PFSK-1 (cell line): ENCODE results near the gene NECAB2.

Source experiments
- FOXP2 ChIP-seq: optimal IDR thresholded peaks from 2 replicates; pipeline ENCODE3; 2011; ENCODE audit warnings: borderline replicate concordance, control low read depth, inconsistent platforms; ENCODE audit not compliant: insufficient read depth; ENCODE audit errors: extremely low read length, extremely low read depth
- POLR2AphosphoS5 ChIP-seq: IDR thresholded peaks from 2 replicates; pipeline ENCODE4 v1.6.1; 2012; ENCODE audit warnings: low read depth, mild to moderate bottlenecking, control low read depth, low read length, moderate library complexity
- REST ChIP-seq, 2 experiments: IDR thresholded peaks; 2 replicates each; pipeline versions ENCODE4 v1.6.1 to v1.8.0; 2011 to 2012; ENCODE audit warnings: low read depth in 2 of 2, low read length in 2 of 2, control low read depth in 1 of 2, inconsistent platforms in 1 of 2, mild to moderate bottlenecking in 1 of 2, moderate library complexity in 1 of 2; ENCODE audit not compliant: insufficient read depth in 1 of 2
- SIN3A ChIP-seq: IDR thresholded peaks from 2 replicates; pipeline ENCODE4 v1.6.1; 2012; ENCODE audit warnings: mild to moderate bottlenecking, low read length, moderate library complexity, borderline replicate concordance; ENCODE audit not compliant: insufficient read depth
- TAF1 ChIP-seq: IDR thresholded peaks from 2 replicates; pipeline ENCODE4 v1.6.1; 2012; ENCODE audit warnings: low read length, control low read depth, borderline replicate concordance; ENCODE audit not compliant: insufficient read depth

Gene NECAB2

GRCh38 chr16:84036982-84037425, 69.0 kb downstream of the NECAB2 start:
- TF ChIP-seq REST (IDR thresholded peaks at IDR 0.05; ENCODE audit: insufficient read depth in 1 of 2, low read depth in 2 of 2, low read length in 2 of 2) (no peak), POLR2AphosphoS5 (no peak), SIN3A (no peak), TAF1 (no peak), FOXP2 (no peak)

- TF ChIP-seq SIN3A (no peak), TAF1 (no peak), POLR2AphosphoS5 (no peak), FOXP2 (no peak), REST (IDR thresholded peaks at IDR 0.05; ENCODE audit: insufficient read depth in 1 of 2, low read depth in 2 of 2, low read length in 2 of 2) (no peak)
These were observed 70.4 kb downstream of the NECAB2 start for GRCh38 chr16:84038469-84038868.

GRCh38 chr16:84039696-84040095, 71.7 kb downstream of the NECAB2 start:
- no peak for TF ChIP-seq POLR2AphosphoS5
- TF ChIP-seq SIN3A = no peak
- TF ChIP-seq REST (IDR thresholded peaks at IDR 0.05; ENCODE audit: insufficient read depth in 1 of 2, low read depth in 2 of 2, low read length in 2 of 2) = no peak

GRCh38 chr16:84040226-84040822, 72.3 kb downstream of the NECAB2 start:
- TF ChIP-seq SIN3A (no peak), REST (IDR thresholded peaks at IDR 0.05; ENCODE audit: insufficient read depth in 1 of 2, low read depth in 2 of 2, low read length in 2 of 2) (no peak), POLR2AphosphoS5 (no peak), TAF1 (no peak), FOXP2 (no peak)
